Measurements from ENCODE around the gene KLK1.

- no peak for TF ChIP-seq CTCF (IDR thresholded peaks at IDR 0.05)
- no peak for TF ChIP-seq POLR2A (IDR thresholded peaks at IDR 0.05)
Measured at GRCh38 chr19:50776131-50776530, 47.5 kb downstream of the KLK1 start.

All from right lobe of liver (tissue), 4 donors.